ENCODE measurements around the gene PRSS12.

PRSS12 gene

DNA sequence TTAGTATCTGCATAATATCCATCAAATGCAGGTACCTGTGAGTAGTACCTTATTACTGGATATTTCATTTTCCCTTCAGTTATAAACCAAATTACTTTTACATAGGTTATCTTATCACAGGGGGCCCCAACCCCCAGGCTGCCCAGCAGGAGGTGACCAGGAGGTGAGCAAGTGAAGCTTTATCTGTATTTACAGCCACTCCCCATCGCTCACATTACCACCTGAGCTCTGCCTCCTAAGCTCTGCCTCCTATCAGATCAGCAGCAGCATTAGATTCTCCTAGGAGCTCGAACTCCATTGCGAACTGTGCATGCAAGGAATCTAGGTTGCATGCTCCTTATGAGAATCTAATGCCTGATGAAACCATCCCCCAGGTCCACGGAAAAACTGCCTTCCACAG is 6.3 kb downstream of the PRSS12 start:
- no peaks in the 10 kb centered on the region for H3K79me2 ChIP-seq (ENCODE audit: insufficient read depth, low read length)
- TF ChIP-seq CTCF (IDR thresholded peaks at IDR 0.05; ENCODE audit: low read length) (no peak), EZH2 (IDR thresholded peaks at IDR 0.05; ENCODE audit: borderline replicate concordance, low read length) (no peak)

DNA sequence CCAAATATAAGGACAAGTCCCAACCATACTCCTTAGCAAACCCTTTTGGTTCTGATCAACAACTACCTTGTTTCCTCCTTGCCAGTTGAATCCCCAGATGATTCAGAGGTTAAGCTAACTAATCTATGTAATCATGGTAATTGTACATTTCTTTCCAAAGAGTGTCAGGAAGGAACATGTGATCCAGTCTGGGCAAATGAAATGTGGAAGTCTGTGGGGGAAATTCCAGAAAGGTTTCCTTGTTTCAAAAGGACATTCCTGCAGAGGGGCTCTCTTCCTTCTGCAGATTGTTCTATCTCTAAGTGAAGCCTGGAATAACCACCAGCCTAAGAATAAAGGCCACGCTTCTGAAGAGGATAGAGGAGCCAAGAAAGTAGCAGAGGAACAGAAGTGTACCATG is 7.0 kb downstream of the PRSS12 start:
- Histone ChIP-seq H3K9me3 (ENCODE audit: low read length) (no peaks in the 10 kb centered on the region), H2AFZ (ENCODE audit: low read length) (no peak overlapping the region), H3K9me2 (ENCODE audit: low read depth, low read length) (no peaks in the 10 kb centered on the region), H4K20me1 (ENCODE audit: insufficient read depth, low read length) (no peaks in the 10 kb centered on the region), H3K9ac (ENCODE audit: low read length) (no peak overlapping the region), H3F3A (ENCODE audit: insufficient read depth, low read length) (no peaks in the 10 kb centered on the region), H3K4me2 (ENCODE audit: low read length) (no peak overlapping the region), H3K27me3 (ENCODE audit: insufficient read depth, low read length) (no peaks in the 10 kb centered on the region), H3K79me2 (ENCODE audit: insufficient read depth, low read length) (no peaks in the 10 kb centered on the region), H3K4me3 (ENCODE audit: low read depth, low read length, poor library complexity, severe bottlenecking) (no peak overlapping the region), H3K27ac (ENCODE audit: low read depth, low read length, poor library complexity, severe bottlenecking) (no peak overlapping the region), H3K36me3 (ENCODE audit: insufficient read depth, low read length) (no peaks in the 10 kb centered on the region), H3K4me1 (ENCODE audit: insufficient read depth, low read length, severe bottlenecking) (no peaks in the 10 kb centered on the region)
- TF ChIP-seq CTCF (IDR thresholded peaks at IDR 0.05; ENCODE audit: low read length) (no peak), EZH2 (IDR thresholded peaks at IDR 0.05; ENCODE audit: borderline replicate concordance, low read length) (no peak)

More for the DNA sequence above, 6.3 kb downstream of the PRSS12 start:
- Histone ChIP-seq H3K36me3 (ENCODE audit: insufficient read depth, low read length) (no peaks in the 10 kb centered on the region), H4K20me1 (ENCODE audit: insufficient read depth, low read length) (no peaks in the 10 kb centered on the region), H3K27me3 (ENCODE audit: insufficient read depth, low read length) (no peaks in the 10 kb centered on the region), H3K4me3 (ENCODE audit: low read depth, low read length, poor library complexity, severe bottlenecking) (no peak overlapping the region), H3K4me2 (ENCODE audit: low read length) (no peak overlapping the region), H3F3A (ENCODE audit: insufficient read depth, low read length) (no peaks in the 10 kb centered on the region), H3K4me1 (ENCODE audit: insufficient read depth, low read length, severe bottlenecking) (no peaks in the 10 kb centered on the region), H3K9me3 (ENCODE audit: low read length) (no peaks in the 10 kb centered on the region), H3K9ac (ENCODE audit: low read length) (no peak overlapping the region), H3K27ac (ENCODE audit: low read depth, low read length, poor library complexity, severe bottlenecking) (no peak overlapping the region), H2AFZ (ENCODE audit: low read length) (no peak overlapping the region), H3K9me2 (ENCODE audit: low read depth, low read length) (no peaks in the 10 kb centered on the region)

DNA sequence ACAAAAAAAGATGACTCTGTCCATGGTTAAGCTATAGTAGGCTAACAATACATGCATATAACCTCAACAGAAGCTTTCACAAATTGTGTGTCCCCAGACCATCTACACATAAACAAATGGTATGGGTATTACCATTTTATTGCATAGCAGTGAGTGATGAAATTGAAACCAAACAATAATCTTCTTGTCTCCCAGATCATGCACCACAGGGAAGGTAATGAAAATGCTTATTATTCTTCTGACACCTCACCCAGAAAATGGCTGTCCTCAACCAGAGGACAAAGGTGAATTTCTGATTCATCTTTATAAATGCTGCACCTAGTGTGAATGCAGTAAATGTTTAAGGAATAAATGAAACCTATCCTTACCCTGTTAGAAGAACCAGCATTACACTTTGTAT is 8.0 kb downstream of the PRSS12 start:
- TF ChIP-seq EZH2 (IDR thresholded peaks at IDR 0.05; ENCODE audit: borderline replicate concordance, low read length) (no peak), CTCF (IDR thresholded peaks at IDR 0.05; ENCODE audit: low read length) (no peak)
- Histone ChIP-seq H3K9me3 (ENCODE audit: low read length) (no peaks in the 10 kb centered on the region), H2AFZ (ENCODE audit: low read length) (no peak overlapping the region)

More for the DNA sequence above, 8.0 kb downstream of the PRSS12 start:
- H3F3A ChIP-seq (ENCODE audit: insufficient read depth, low read length) = no peaks in the 10 kb centered on the region
- no peaks in the 10 kb centered on the region for H3K9me2 ChIP-seq (ENCODE audit: low read depth, low read length)
- no peak overlapping the region for H3K27ac ChIP-seq (ENCODE audit: low read depth, low read length, poor library complexity, severe bottlenecking)
- no peaks in the 10 kb centered on the region for H3K36me3 ChIP-seq (ENCODE audit: insufficient read depth, low read length)
- no peaks in the 10 kb centered on the region for H3K27me3 ChIP-seq (ENCODE audit: insufficient read depth, low read length)
- H3K4me3 ChIP-seq (ENCODE audit: low read depth, low read length, poor library complexity, severe bottlenecking) = no peak overlapping the region
- no peaks in the 10 kb centered on the region for H4K20me1 ChIP-seq (ENCODE audit: insufficient read depth, low read length)
- H3K79me2 ChIP-seq (ENCODE audit: insufficient read depth, low read length) = no peaks in the 10 kb centered on the region
- H3K4me1 ChIP-seq (ENCODE audit: insufficient read depth, low read length, severe bottlenecking) = no peaks in the 10 kb centered on the region
- no peak overlapping the region for H3K9ac ChIP-seq (ENCODE audit: low read length)
- H3K4me2 ChIP-seq (ENCODE audit: low read length) = no peak overlapping the region

All from OCI-LY1 (cell line).